Fibroblast of villous mesenchyme (primary cell): ENCODE measurements around the gene KCNMA1. TPM values are rescaled to one million over a fixed set of nuclear protein-coding genes. Genes with fewer than 3 reads are reported as not detected.

Experiments
- DNase-seq: peaks from one replicate; pipeline ENCODE4 v3.0.0-alpha.2; 2010; ENCODE audit warnings: low read depth
- H3K4me3 ChIP-seq: 2 replicates; pipeline ENCODE4 v1.5.1; 2011; ENCODE audit warnings: low read depth, mild to moderate bottlenecking, low read length
- total RNA-seq: library from RNA; depleted of rRNA; stranded (reverse); fragments of >200 nt; gene quantifications from 2 replicates; pipeline ENCODE4 v1.2.3, GENCODE V29; 2012
- TF ChIP-seq, protein P1 (sequence below): IDR thresholded peaks from 2 replicates; pipeline ENCODE4 v1.5.1; 2012; ENCODE audit warnings: low read depth, mild to moderate bottlenecking, low read length; ENCODE audit not compliant: insufficient read depth

Gene KCNMA1
- total RNA-seq, 1 donor = 36.7 TPM

DNA sequence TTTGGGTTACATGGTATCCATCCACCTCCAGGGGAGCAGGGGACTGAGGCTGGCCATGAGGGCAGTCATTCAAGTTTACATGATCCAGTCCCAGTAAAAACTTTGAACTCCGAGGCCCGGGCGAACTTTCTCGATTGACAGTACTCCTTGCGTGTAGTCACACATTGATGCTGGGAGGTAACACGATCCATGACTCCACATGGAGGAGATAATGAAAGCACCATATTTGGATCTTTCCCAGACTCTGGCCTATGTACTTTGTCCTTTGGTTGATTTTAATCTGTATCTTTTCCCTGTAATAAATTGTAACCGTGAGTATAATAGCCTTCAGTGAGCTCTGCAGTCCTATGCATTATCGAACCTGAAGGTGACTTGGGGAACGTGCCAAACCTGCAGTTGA is 401.6 kb downstream of the KCNMA1 start:
- no peak for DNase-seq
- TF ChIP-seq, protein P1, sequence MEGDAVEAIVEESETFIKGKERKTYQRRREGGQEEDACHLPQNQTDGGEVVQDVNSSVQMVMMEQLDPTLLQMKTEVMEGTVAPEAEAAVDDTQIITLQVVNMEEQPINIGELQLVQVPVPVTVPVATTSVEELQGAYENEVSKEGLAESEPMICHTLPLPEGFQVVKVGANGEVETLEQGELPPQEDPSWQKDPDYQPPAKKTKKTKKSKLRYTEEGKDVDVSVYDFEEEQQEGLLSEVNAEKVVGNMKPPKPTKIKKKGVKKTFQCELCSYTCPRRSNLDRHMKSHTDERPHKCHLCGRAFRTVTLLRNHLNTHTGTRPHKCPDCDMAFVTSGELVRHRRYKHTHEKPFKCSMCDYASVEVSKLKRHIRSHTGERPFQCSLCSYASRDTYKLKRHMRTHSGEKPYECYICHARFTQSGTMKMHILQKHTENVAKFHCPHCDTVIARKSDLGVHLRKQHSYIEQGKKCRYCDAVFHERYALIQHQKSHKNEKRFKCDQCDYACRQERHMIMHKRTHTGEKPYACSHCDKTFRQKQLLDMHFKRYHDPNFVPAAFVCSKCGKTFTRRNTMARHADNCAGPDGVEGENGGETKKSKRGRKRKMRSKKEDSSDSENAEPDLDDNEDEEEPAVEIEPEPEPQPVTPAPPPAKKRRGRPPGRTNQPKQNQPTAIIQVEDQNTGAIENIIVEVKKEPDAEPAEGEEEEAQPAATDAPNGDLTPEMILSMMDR = no peak
- no peak overlapping the region for H3K4me3 ChIP-seq

DNA sequence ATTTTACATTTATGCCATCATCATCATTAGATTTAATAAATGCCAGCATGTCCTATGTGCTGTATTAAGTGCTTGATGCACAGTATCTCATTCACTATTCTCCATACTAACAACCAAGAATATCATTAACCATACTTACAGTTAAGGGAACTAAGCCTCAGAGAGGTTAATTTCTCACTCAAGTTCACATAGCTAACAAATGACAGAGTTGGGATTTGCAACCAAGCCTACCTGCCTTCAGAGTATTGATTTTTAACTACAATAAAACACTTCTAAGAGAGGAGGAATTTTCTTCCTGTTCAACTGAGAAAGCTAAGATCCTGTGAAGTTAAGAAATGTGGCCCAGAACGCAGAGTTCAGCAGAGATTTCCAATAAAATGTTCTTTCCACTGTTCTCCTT is 403.0 kb downstream of the KCNMA1 start:
- no peak overlapping the region for H3K4me3 ChIP-seq
- no peak for DNase-seq
- TF ChIP-seq, protein P1 = no peak

DNA sequence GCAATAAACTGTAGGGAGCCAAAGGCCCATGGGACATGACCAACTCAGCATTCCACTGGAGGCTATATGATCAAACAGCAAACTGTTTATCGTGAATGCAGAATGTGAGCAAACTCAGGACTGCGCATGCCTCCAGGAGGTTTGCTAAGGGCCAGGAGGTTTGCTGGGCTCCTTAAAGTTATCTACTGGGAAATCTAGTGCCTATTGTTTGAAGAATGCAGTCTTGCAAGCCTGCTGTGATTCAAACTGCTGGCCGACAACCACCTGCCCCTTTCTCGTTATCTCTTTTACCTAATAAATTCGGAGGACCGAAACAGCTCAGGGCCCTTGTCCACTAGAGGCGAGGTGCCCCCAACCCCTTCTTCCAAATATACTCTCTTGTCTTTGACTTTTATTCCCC is 404.1 kb downstream of the KCNMA1 start:
- TF ChIP-seq, protein P1 = no peak
- no peak overlapping the region for H3K4me3 ChIP-seq
- no peak for DNase-seq

DNA sequence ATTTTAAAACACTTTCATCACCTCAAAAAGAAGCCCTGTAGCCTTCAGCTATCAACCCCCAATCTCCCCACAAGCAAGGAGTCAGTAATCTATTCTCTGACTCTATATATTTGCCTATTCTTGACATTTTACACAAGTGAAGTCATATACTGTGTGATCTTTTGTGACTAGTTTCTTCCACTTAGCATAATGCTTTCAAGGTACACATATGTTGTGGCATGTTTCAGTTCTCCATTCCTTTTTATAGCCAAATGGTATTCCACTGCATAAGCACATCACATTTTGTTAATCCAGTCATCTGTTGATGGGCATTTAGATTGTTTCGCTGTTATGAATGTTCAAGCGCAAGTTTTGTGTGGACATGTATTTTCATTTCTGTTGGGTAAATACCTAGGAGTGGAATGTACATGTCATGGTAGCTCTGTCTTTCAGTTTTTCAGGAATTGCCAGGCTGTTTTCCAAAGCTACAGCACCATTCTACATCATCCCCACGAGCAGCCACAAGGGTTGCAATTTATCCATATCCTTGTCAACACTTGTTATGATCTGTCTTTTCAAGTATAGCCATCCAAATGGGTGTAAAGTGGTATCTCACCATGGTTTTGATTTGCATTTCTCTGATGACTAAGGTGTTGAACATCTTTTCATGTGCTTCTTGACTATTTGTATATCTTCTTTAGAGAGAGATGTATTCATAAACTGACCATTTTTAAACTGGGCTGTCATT is 405.6 kb downstream of the KCNMA1 start:
- TF ChIP-seq, protein P1 = no peak
- no peak overlapping the region for H3K4me3 ChIP-seq
- DNase-seq = no peak

DNA sequence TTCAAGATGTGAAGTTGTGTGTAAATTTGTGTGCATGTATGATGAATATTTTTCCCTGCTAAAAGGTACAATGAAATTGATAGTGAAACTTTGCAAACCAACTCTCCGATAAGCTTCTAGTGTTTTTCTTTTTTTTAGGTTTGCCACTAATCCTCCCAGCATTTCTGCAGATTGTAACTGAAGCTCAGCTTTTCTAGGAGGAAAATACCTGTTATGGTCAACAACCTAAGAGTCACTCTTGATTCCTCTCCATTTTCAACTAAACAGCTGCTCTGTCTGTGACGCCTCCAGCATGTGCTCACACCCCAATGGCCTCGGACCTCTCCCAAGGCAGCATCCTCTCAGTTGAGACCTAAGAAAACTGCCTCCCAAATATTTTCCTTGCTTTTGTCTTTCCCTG is 406.2 kb downstream of the KCNMA1 start:
- no peak overlapping the region for H3K4me3 ChIP-seq
- no peak for DNase-seq
- TF ChIP-seq, protein P1 = no peak

DNA sequence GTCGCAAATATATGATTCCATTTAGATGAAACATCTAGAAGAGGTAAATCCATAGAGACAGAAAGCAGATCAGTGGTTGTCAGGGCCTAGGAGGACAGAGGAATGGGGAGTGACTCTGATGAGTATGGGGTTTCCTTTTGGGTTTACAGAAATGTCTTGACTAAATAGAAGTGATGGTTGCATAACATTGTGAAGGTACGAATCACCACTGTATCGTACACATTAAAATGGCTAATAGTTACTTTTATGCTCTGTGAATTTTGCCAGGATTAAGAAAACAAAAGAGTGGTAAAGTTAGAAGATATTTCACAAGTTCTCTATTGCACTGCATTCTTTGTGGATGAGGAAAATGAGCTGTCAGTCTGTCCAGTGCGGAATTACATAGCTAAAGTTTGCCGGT is 407.4 kb downstream of the KCNMA1 start:
- DNase-seq = no peak
- no peak overlapping the region for H3K4me3 ChIP-seq
- TF ChIP-seq, protein P1 = no peak

DNA sequence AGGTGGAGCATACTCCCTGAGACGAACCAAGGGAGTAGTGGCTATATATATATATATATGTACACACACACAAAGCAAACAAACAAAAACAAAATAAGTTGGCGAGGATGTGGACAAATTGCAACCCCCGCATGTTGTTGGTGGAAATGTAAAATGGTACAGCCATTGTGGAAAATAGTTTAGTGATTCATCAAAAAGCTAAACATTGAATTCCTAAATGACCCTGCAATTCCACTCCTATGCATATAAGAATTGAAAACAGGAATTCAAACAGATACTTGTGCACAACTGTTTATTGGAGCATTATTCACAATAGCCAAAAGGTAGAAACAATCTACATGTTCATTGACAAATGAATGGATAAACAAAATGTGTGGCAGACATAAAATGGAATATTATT is 407.9 kb downstream of the KCNMA1 start:
- TF ChIP-seq, protein P1 = no peak
- no peak for DNase-seq
- no peak overlapping the region for H3K4me3 ChIP-seq
